K562 (cell line): ENCODE measurements around the gene UBR7. TPM values are rescaled to one million over a fixed set of nuclear protein-coding genes. Genes with fewer than 3 reads are reported as not detected.

Experiments
- ATF1 ChIP-seq, 2 experiments: fragments of 450-650 bp in 1 of 2; IDR thresholded peaks; 2 replicates each; pipeline ENCODE4 v1.6.1; 2016; ENCODE audit warnings: missing compliant biosample characterization in 1 of 2, missing genetic modification characterization in 1 of 2
- C11orf30 ChIP-seq: fragments of 450-650 bp; IDR thresholded peaks from 2 replicates; pipeline ENCODE4 v1.6.1; 2016; ENCODE audit warnings: low read depth, mild to moderate bottlenecking
- DACH1 ChIP-seq: fragments of 450-650 bp; IDR thresholded peaks from 2 replicates; pipeline ENCODE4 v1.6.1; 2018; ENCODE audit not compliant: partially characterized antibody
- FOXJ2 ChIP-seq: fragments of 200-800 bp; sonication (Bioruptor generic); IDR thresholded peaks from 2 replicates; pipeline ENCODE4 v1.6.1; 2016; ENCODE audit warnings: missing genetic modification characterization, missing compliant biosample characterization
- MYNN ChIP-seq, 2 experiments: sonication (generic); formaldehyde crosslinking in 1 of 2; IDR thresholded peaks; 2 replicates each; pipeline versions ENCODE4 v1.5.0 to v1.6.1; 2016 to 2020; ENCODE audit warnings: antibody characterized with exemption in 1 of 2, missing genetic modification reagents in 1 of 2
- NEUROD1 ChIP-seq: fragments of 150-350 bp; IDR thresholded peaks from 2 replicates; pipeline ENCODE4 v1.6.1; 2014; ENCODE audit warnings: borderline replicate concordance, low read length, low read depth; ENCODE audit not compliant: partially characterized antibody
- POLR2AphosphoS2 ChIP-seq: IDR thresholded peaks from 2 replicates; pipeline ENCODE4 v1.6.1; 2012; ENCODE audit warnings: low read length, improper control_type of control experiment
- POLR3A ChIP-seq: IDR thresholded peaks from 2 replicates; pipeline ENCODE4 v1.6.1; 2011; ENCODE audit warnings: borderline replicate concordance, mild to moderate bottlenecking, moderate library complexity; ENCODE audit not compliant: insufficient read length, insufficient read depth; ENCODE audit errors: extremely low read depth
- RBFOX2 ChIP-seq: fragments of 200-400 bp; formaldehyde crosslinking; IDR thresholded peaks from 2 replicates; pipeline ENCODE4 v1.6.1; 2017; ENCODE audit warnings: low read depth, mild to moderate bottlenecking, low read length, moderate library complexity
- RBM15 ChIP-seq: fragments of 200-400 bp; formaldehyde crosslinking; IDR thresholded peaks from 2 replicates; pipeline ENCODE4 v1.6.1; 2018; ENCODE audit warnings: mild to moderate bottlenecking, low read length, moderate library complexity; ENCODE audit not compliant: insufficient read depth
- SMAD4 ChIP-seq: fragments of 250-450 bp; sonication (Bioruptor Pico); conservative IDR thresholded peaks from 2 replicates; pipeline ENCODE4 v1.8.0; 2021; ENCODE audit warnings: inconsistent platforms, mild to moderate bottlenecking, moderate library complexity
- SMARCE1 ChIP-seq: fragments of 450-650 bp; IDR thresholded peaks from 2 replicates; pipeline ENCODE4 v1.7.1; 2016; ENCODE audit warnings: mild to moderate bottlenecking
- ZNF133 ChIP-seq: fragments of 250-450 bp; sonication (Bioruptor Pico); IDR thresholded peaks from 2 replicates; pipeline ENCODE4 v1.4.0; 2020; ENCODE audit warnings: mild to moderate bottlenecking
- ZNF146 ChIP-seq: IDR thresholded peaks from one replicate; pipeline ENCODE4 v1.6.1; 2018; ENCODE audit warnings: missing compliant biosample characterization; ENCODE audit not compliant: unreplicated experiment
- ZNF175 ChIP-seq: fragments of 200-800 bp; sonication (Bioruptor generic); IDR thresholded peaks from 2 replicates; pipeline ENCODE4 v1.6.1; 2016; ENCODE audit warnings: low read depth, mild to moderate bottlenecking, missing genetic modification characterization, missing compliant biosample characterization
- ZNF318 ChIP-seq, 2 experiments: fragments of 450-650 bp; IDR thresholded peaks; 2 replicates each; pipeline ENCODE4 v1.6.1; 2016; ENCODE audit warnings: mild to moderate bottlenecking in 2 of 2, borderline replicate concordance in 1 of 2, low read depth in 1 of 2, moderate library complexity in 1 of 2
- polyA plus RNA-seq, 8 experiments: library from polyadenylated mRNA; depleted of rRNA in 4 of 8; stranded (reverse) in 5 of 8; unstranded in 3 of 8; fragments of >200 nt; fragmentation: Nextera tagmentation in 2 of 8; fragmentation: Illumina TruSeq in 1 of 8; extraction: Ambion mirVana in 2 of 8; extraction: Trizol in 1 of 8; gene quantifications; 2 replicates each; pipeline versions ENCODE4 v1.2.1 to v1.2.3, GENCODE V29; 2011 to 2014; ENCODE audit warnings: inconsistent platforms in 1 of 8, missing spikeins in 1 of 8
- total RNA-seq, 7 experiments: library from RNA; depleted of rRNA in 6 of 7; stranded (reverse); fragments of >200 nt in 6 of 7; fragmentation: Illumina TruSeq in 2 of 7; extraction: Trizol in 2 of 7; gene quantifications; 2 replicates each; pipeline versions ENCODE4 v1.2.1 to v1.2.3, GENCODE V29; 2011 to 2021; ENCODE audit warnings: low replicate concordance in 1 of 7
- TF ChIP-seq, protein P1 (sequence below): fragments of 450-650 bp; IDR thresholded peaks from 2 replicates; pipeline ENCODE4 v1.6.1; 2016; ENCODE audit warnings: borderline replicate concordance

The UBR7 gene
- total and polyA plus RNA-seq, 9 of the 15 experiments (the other 6 are each of a cell fraction or from before 2014, with no cell fraction given) = 12.5 to 63.0 (median 34.4) TPM

DNA sequence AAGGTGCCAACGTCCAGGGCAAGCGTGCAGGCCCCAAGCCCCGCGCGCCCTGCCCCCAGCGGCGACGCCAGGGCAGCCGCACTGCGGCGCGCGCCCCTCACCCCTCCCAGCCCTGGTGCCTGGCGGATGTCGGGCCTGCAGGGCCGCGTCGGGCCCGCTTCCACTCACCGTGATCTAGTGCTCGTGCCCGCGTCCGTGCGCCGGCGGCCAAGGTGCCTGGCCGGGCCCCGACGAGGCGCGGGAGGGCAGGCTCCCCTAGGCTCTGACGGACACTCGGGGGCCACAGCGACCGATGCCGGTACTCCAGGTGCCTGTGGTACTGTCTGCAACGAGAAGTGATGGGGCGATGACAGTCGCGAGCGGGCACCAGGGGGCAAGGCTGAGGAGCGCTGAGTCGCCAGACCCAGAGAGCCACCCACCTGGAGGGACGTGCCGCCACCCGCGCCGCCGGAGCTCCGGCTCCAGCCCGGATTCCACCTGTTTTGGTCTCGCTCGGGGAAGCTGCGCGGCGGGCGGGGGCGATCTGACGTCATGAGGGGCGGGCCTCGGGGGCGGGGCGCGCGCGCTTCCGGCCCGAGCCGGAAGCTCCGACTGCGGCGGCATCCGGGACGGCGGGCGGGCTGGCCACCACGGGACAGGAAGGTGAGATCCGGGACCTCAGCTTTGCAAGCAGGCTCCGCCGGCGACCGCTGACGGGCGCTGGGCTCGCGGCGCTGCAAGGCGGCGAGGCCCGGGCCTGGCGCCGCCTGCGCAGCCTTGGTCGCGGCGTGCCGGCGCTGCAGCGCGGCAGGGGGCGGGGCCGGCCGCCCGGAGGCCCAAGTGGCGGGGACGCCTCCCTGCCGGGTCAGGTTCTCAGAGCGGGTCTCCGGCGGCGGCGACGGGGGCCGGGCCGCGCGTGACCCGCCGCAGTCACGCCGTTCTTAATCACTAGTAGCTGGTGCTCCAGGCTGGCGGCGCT lies 22.4 kb upstream of the UBR7 start, which contains the start of the genes LYSET and MOAP1 (continued):
- TF ChIP-seq POLR3A (no peak), MYNN (IDR thresholded peaks at IDR 0.05) (no peak), MYNN (CRISPR knock-in tag; IDR thresholded peaks at IDR 0.05) (no peak), RBM15 (no peak), ZNF146 (CRISPR knock-in tag) (no peak), RBFOX2 (peak; percentile 90), ZNF133 (no peak), NEUROD1 (no peak), ZNF175 (no peak), POLR2AphosphoS2 (no peak), ZNF318 (IDR thresholded peaks at IDR 0.05; ENCODE audit: borderline replicate concordance in 1 of 2, low read depth in 1 of 2) (no peak), DACH1 (no peak), C11orf30 (no peak), SMARCE1 (no peak), ATF1 (CRISPR knock-in tag; IDR thresholded peaks at IDR 0.05) (no peak), ATF1 (tag; IDR thresholded peaks at IDR 0.05) (peak; percentile 89), SMAD4 (peak; percentile 68; the same call in 1 of the 2 replicates), FOXJ2 (tag) (no peak)
- TF ChIP-seq, protein P1, sequence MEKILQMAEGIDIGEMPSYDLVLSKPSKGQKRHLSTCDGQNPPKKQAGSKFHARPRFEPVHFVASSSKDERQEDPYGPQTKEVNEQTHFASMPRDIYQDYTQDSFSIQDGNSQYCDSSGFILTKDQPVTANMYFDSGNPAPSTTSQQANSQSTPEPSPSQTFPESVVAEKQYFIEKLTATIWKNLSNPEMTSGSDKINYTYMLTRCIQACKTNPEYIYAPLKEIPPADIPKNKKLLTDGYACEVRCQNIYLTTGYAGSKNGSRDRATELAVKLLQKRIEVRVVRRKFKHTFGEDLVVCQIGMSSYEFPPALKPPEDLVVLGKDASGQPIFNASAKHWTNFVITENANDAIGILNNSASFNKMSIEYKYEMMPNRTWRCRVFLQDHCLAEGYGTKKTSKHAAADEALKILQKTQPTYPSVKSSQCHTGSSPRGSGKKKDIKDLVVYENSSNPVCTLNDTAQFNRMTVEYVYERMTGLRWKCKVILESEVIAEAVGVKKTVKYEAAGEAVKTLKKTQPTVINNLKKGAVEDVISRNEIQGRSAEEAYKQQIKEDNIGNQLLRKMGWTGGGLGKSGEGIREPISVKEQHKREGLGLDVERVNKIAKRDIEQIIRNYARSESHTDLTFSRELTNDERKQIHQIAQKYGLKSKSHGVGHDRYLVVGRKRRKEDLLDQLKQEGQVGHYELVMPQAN = 0 out of 2 replicates have a peak, but pooled peaks have one; percentile 49
